H1 (cell line): ENCODE measurements around the gene XK.

Experiments used
- CHD1 ChIP-seq: IDR thresholded peaks from 2 replicates; pipeline ENCODE4 v1.6.1; 2012; ENCODE audit warnings: low read depth, low read length, improper control_type of control experiment
- CHD7 ChIP-seq: fragments of 300-600 bp; sonication (generic); IDR thresholded peaks from 2 replicates; pipeline ENCODE4 v1.7.1; 2012; ENCODE audit warnings: low read length, moderate library complexity, mild to moderate bottlenecking, inconsistent platforms; ENCODE audit not compliant: insufficient replicate concordance
- CTCF ChIP-seq, 3 experiments: IDR thresholded peaks; 1 replicate in 2 of 3; 2 replicates in 1 of 3; pipeline versions ENCODE4 v1.5.1 to v1.6.1; 2011; ENCODE audit warnings: low read length in 3 of 3, mild to moderate bottlenecking in 3 of 3, inconsistent platforms in 2 of 3, low read depth in 1 of 3, moderate library complexity in 1 of 3; ENCODE audit not compliant: insufficient read depth in 1 of 3; ENCODE audit errors: control extremely low read depth in 1 of 3
- E2F6 ChIP-seq: IDR thresholded peaks from 2 replicates; pipeline ENCODE4 v1.6.1; 2012; ENCODE audit warnings: inconsistent platforms
- EP300 ChIP-seq, 2 experiments: IDR thresholded peaks; 1 replicate in 1 of 2; 2 replicates in 1 of 2; pipeline ENCODE4 v1.6.1; 2011 to 2012; ENCODE audit warnings: low read depth in 2 of 2, low read length in 2 of 2, mild to moderate bottlenecking in 2 of 2, borderline replicate concordance in 1 of 2, inconsistent platforms in 1 of 2, moderate library complexity in 1 of 2
- GTF2F1 ChIP-seq: IDR thresholded peaks from 2 replicates; pipeline ENCODE4 v1.6.1; 2012; ENCODE audit warnings: low read depth, low read length, improper control_type of control experiment, borderline replicate concordance
- MAX ChIP-seq: IDR thresholded peaks from 2 replicates; pipeline ENCODE4 v1.6.1; 2012; ENCODE audit warnings: inconsistent platforms
- POLR2A ChIP-seq, 2 experiments: IDR thresholded peaks; 1 replicate in 1 of 2; 2 replicates in 1 of 2; pipeline ENCODE4 v1.6.1; 2011; ENCODE audit warnings: low read depth in 2 of 2, low read length in 2 of 2, mild to moderate bottlenecking in 2 of 2; ENCODE audit errors: control extremely low read depth in 1 of 2
- RAD21 ChIP-seq, 2 experiments: IDR thresholded peaks in 1 of 2; conservative IDR thresholded peaks in 1 of 2; 2 replicates each; pipeline ENCODE4 v1.6.1; 2011; ENCODE audit warnings: low read depth in 2 of 2, low read length in 2 of 2, improper control_type of control experiment in 1 of 2, inconsistent platforms in 1 of 2, mild to moderate bottlenecking in 1 of 2, moderate library complexity in 1 of 2
- SRF ChIP-seq: IDR thresholded peaks from 2 replicates; pipeline ENCODE4 v1.6.1; 2011; ENCODE audit warnings: mild to moderate bottlenecking, low read depth, low read length, moderate library complexity
- TAF1 ChIP-seq: IDR thresholded peaks from 2 replicates; pipeline ENCODE4 v1.6.1; 2011; ENCODE audit warnings: mild to moderate bottlenecking, low read depth, low read length
- TEAD4 ChIP-seq: IDR thresholded peaks from 2 replicates; pipeline ENCODE4 v1.6.1; 2012; ENCODE audit warnings: low read depth, low read length, inconsistent platforms, mixed read lengths

- TF ChIP-seq E2F6 (no peak), MAX (no peak), TAF1 (no peak), GTF2F1 (no peak), POLR2A (IDR thresholded peaks at IDR 0.05; ENCODE audit: control extremely low read depth in 1 of 2, low read depth in 2 of 2, low read length in 2 of 2) (no peak), CTCF (IDR thresholded peaks at IDR 0.05; ENCODE audit: control extremely low read depth in 1 of 3, insufficient read depth in 1 of 3, low read depth in 1 of 3, low read length in 3 of 3) (no peak), CHD1 (no peak), TEAD4 (no peak), RAD21 (IDR thresholded peaks at IDR 0.05 in 1 of 2, conservative IDR thresholded peaks at IDR 0.05 in 1 of 2; ENCODE audit: low read depth in 2 of 2, low read length in 2 of 2) (no peak), SRF (no peak), CHD7 (no peak), EP300 (IDR thresholded peaks at IDR 0.05; ENCODE audit: borderline replicate concordance in 1 of 2, low read depth in 2 of 2, low read length in 2 of 2) (no peak)
Measured at GRCh38 chrX:37757082-37757481, 71.5 kb downstream of the XK start.
